ENCODE data around the gene ADGRB3. TPM values are rescaled to one million over a fixed set of nuclear protein-coding genes. Genes with fewer than 3 reads are reported as not detected.
"Not testable (repeated sequence)": the region's sequence is repeated elsewhere in the genome, so short reads cannot be mapped to it uniquely, and the experiment has no call there.

ADGRB3 gene
- total RNA-seq, 1 donor from 2014 or later, result 0.92 TPM

GRCh38 chr6:68901044-68901443 is 266.0 kb downstream of the ADGRB3 start:
- H3K36me3 ChIP-seq (ENCODE audit: control insufficient read depth, insufficient read depth, low read length), result no peaks in the 10 kb centered on the region
- H3K4me3 ChIP-seq (ENCODE audit: low read depth, low read length), result no peak overlapping the region
- DNase-seq (ENCODE audit: low read depth), result no peak
- H3K27me3 ChIP-seq (ENCODE audit: control insufficient read depth, insufficient read depth, low read length), result no peaks in the 10 kb centered on the region
- no peak for TF ChIP-seq CTCF (IDR thresholded peaks at IDR 0.05; ENCODE audit: insufficient read depth, low read length, poor library complexity, severe bottlenecking)

- no peak for DNase-seq (ENCODE audit: low read depth)
- Histone ChIP-seq H3K36me3 (ENCODE audit: control insufficient read depth, insufficient read depth, low read length) (no peaks in the 10 kb centered on the region), H3K4me3 (ENCODE audit: low read depth, low read length) (no peak overlapping the region), H3K27me3 (ENCODE audit: control insufficient read depth, insufficient read depth, low read length) (no peaks in the 10 kb centered on the region)
- no peak for TF ChIP-seq CTCF (IDR thresholded peaks at IDR 0.05; ENCODE audit: insufficient read depth, low read length, poor library complexity, severe bottlenecking)
Measured at GRCh38 chr6:68911334-68911733, 276.3 kb downstream of the ADGRB3 start.

- no peak for TF ChIP-seq CTCF (IDR thresholded peaks at IDR 0.05; ENCODE audit: insufficient read depth, low read length, poor library complexity, severe bottlenecking)
- no peak overlapping the region for H3K4me3 ChIP-seq (ENCODE audit: low read depth, low read length)
- H3K27me3 ChIP-seq (ENCODE audit: control insufficient read depth, insufficient read depth, low read length), result no peaks in the 10 kb centered on the region
- DNase-seq (ENCODE audit: low read depth), result no peak
- no peaks in the 10 kb centered on the region for H3K36me3 ChIP-seq (ENCODE audit: control insufficient read depth, insufficient read depth, low read length)
Measured at GRCh38 chr6:68911811-68912210, 276.7 kb downstream of the ADGRB3 start.

- H3K36me3 ChIP-seq (ENCODE audit: control insufficient read depth, insufficient read depth, low read length); H3K4me3 ChIP-seq (ENCODE audit: low read depth, low read length); DNase-seq (ENCODE audit: low read depth); H3K27me3 ChIP-seq (ENCODE audit: control insufficient read depth, insufficient read depth, low read length): not testable (repeated sequence)
Measured at GRCh38 chr6:68912805-68913204, 277.7 kb downstream of the ADGRB3 start.

- Histone ChIP-seq H3K27me3 (ENCODE audit: control insufficient read depth, insufficient read depth, low read length) (no peaks in the 10 kb centered on the region), H3K4me3 (ENCODE audit: low read depth, low read length) (no peak overlapping the region), H3K36me3 (ENCODE audit: control insufficient read depth, insufficient read depth, low read length) (no peaks in the 10 kb centered on the region)
- TF ChIP-seq CTCF (IDR thresholded peaks at IDR 0.05; ENCODE audit: insufficient read depth, low read length, poor library complexity, severe bottlenecking), result no peak
- DNase-seq (ENCODE audit: low read depth), result no peak
Measured at GRCh38 chr6:68915586-68915985, 280.5 kb downstream of the ADGRB3 start.

- Histone ChIP-seq H3K4me3 (ENCODE audit: low read depth, low read length) (no peak overlapping the region), H3K36me3 (ENCODE audit: control insufficient read depth, insufficient read depth, low read length) (no peaks in the 10 kb centered on the region), H3K27me3 (ENCODE audit: control insufficient read depth, insufficient read depth, low read length) (no peaks in the 10 kb centered on the region)
- TF ChIP-seq CTCF (IDR thresholded peaks at IDR 0.05; ENCODE audit: insufficient read depth, low read length, poor library complexity, severe bottlenecking), result no peak
- DNase-seq (ENCODE audit: low read depth), result no peak
Measured at GRCh38 chr6:68919537-68919936, 284.5 kb downstream of the ADGRB3 start.

Measured in kidney epithelial cell (primary cell).